GM12891 (cell line): ENCODE results near the gene RAMP3.

Experiments
- POLR2A ChIP-seq: IDR thresholded peaks from 2 replicates; pipeline ENCODE4 v1.6.1; 2011; ENCODE audit warnings: low read depth, low read length, control low read depth
- POLR2AphosphoS5 ChIP-seq: IDR thresholded peaks from 2 replicates; pipeline ENCODE4 v1.6.1; 2011; ENCODE audit warnings: low read depth, low read length, control low read depth
- TAF1 ChIP-seq: IDR thresholded peaks from 2 replicates; pipeline ENCODE4 v1.6.1; 2011; ENCODE audit warnings: low read depth, low read length, control low read depth

DNA sequence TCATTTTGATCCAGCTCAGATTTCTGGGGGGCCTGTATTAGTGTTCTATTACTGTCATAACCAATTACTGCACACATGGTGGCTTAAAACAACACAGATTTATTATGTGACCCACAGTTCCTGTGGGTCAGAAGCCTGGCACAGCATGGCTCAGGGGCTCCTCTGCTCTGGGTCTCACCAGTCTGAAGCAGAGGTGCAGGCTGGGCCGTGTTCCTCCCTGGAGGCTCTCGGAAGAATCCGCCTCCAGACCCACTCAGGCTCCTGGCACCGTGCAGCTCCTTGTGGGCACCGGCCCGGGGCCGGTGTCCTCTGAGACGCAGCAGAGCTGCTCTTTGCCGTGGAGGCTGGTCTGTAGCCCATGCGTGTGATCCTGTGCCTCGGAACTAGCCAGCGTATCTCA is 61.5 kb downstream of the RAMP3 start:
- TF ChIP-seq POLR2A (no peak), POLR2AphosphoS5 (no peak), TAF1 (no peak)
